ENCODE results near the gene WDR86.

Gene WDR86

DNA sequence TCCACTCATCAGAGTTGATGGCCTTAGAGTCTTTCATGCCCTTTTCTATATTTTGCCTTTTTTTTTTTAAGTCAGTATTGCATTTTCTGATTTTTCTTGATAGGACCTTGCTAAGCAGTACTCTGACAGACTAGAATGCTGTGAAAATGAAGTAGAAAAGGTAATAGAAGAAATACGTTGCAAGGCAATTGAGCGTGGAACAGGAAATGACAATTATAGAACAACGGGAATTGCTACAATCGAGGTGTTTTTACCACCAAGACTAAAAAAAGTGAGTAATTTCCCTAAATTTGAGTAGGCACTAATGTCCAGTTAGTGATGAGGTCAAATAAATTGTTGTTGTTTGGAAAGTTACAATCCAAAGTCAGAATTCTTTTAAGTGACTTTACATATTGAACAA is 60.9 kb downstream of the WDR86 start:
- DNase-seq (ENCODE audit: low read depth) = no peak

DNA sequence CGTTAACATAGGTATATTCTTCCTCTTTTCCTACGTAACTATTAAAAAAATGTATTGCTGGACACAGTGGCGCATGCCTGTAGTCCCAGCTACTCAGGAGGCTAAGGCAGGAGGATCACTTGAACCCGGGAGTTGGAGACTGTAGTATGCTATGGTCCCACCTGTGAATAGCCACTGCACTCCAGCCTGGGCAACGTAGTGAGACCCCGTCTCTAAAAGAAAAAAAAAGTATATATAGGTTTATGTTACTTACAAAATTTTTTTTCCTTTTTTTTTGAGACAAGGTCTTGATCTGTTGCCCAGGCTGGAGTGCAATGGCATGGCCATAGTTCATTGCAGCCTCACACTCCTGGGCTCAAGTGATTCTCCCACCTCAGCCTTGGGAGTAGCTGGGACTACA is 62.6 kb downstream of the WDR86 start:
- DNase-seq (ENCODE audit: low read depth) = no peak

DNA sequence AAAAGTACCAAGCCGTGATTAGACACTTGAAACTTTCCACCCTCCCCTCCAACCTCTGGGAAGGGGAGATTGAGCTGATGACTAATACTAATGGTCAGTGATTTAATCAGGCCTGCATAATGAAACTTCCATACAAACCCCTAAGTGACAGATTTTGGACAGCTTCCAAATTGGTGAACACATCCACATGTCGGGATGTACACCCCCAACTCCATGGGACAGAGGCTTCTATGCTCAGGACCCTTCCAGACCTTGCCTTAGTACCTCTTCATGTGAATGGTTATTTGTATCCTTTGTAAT is 63.4 kb downstream of the WDR86 start:
- no peak for DNase-seq (ENCODE audit: low read depth)

DNA sequence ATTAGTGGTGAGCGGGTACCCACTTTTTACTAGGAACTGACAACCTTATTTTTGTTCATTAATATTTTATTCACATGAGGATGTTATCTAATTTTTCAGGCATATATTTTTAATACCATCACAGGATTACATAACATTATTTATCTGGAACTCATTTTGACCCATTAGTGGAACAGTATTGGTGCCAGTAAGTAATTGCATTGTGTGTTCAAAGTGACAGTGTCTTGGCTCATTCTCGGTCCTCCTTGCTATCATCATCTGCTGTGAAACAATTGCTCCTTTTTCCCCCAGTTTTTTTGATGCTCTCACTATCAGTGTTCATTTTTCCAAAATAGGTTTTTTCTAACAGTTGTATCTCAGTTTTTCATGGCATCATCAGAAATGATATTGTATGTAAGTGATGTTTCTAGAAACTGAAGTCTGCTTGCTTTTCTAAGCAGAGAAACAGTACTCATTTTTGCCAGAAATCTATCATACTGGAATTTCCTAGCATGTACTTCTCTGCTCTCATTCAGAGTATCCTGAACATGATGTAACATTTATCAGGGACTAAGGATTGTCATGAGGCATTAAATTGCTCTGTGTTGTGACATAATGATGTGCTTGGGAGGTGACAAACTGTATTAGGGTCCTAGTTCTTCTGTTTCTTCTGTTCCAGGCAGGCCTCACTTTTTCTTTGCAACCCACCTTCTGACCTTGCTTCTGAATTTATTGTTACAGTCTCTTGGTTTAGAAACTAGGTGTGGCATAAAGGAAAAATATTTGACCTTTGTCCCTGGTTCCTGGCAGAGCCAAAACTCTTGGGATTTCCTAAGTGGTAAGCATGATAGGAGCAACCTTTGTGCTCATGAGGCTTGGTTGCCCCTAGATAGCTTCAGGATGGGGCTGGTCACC is 64.0 kb downstream of the WDR86 start:
- no peak for DNase-seq (ENCODE audit: low read depth)

DNA sequence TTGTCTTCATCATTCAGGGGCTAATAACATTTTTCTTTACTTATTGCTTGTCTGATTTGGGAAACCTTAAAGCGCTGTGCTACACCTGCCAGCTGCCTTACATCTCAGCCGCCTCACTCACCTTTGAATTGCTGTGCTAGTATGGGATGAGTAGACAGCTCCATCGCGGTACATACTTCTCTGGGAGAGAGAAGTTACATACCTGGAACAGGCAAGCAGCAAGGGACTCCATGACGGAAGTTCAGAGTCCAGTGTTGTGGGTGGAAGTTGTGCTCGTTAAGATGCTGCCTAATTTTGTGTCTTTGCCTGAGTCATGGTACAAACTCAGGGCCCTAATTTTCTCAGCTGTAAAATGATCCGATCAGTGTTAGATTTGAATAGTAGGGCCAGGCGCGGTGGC is 66.3 kb downstream of the WDR86 start:
- no peak for DNase-seq (ENCODE audit: low read depth)

DNA sequence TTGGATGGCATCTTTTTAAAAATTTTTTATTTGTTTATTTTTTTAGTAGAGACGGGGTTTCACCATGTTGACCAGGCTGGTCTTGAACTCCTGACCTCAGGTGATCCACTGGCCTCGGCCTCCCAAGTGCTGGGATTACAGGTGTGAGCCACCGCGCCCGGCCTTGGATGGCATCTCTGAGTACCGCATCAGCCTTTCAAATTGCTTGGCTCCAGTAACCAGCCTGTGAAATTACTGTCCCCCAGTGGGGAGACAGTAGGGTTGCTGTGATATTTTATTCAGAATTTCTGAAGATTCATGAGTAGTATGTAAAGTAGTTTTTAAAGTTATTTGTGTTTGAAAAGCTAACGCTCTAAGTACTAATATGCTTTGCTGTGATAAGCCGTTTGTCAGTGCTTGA is 67.0 kb downstream of the WDR86 start:
- DNase-seq (ENCODE audit: low read depth) = no peak

DNA sequence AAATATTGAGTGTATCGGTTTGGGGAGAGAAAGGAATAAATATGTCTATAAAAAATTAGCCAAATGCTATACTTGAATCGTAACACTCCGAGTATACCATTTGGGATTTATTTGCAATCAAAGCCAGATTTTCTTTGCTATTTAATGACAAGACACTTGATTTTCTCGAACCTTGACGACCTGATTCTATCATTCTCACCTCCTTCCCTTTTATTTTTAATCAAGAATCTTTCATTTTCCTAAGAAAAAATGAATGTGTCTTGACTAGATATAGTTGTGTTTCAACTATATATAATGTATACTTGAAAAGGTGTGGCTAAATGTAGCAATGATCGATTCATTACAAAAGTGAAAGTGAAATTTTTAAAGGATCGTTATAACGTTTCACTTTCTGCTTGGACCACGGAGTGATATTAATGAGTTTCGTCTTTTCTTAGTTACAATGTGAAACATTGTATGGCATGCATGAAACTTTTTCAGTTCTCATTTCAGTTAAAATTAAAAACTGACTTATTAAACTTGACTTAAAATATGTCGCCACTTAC is 67.7 kb downstream of the WDR86 start:
- DNase-seq (ENCODE audit: low read depth) = no peak

DNA sequence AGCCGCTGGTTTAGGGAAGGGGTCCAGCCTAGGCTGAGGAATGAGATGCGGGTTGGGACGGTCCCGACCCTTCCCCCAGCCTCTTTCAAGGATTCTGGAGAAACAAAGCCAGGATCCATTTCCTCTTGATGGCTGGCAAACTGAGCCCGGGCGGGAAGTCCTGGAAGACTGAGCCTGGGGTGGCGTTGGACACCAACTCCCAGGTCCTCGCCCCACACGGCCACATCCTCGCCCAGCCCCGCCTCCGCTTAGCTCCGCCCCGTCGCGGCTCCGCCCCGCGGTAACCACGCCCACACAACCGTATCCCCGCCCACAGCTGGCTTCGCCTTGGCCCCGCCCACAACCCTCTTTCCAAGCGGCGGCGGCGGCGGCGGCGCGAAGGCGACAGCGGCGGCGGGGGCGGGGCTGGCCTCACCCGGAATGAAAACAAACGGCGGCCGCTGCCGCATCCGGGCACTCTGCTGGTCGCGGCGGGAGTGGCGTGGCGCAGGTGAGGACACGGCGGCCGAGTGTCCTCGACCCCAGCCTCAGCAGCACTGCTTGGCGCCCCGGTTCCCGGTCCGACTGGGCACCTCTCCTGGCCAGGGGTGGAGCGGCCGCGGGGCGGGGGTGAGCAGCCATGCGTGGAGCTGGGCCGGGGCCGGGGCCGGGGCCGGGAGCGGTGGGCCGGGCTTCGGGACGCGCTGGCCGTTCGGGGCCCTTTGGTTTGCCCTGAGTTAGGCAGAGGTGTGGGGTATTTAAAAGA is 68.3 kb downstream of the WDR86 start, which contains the start of gene NUB1:
NUB1 (plus strand) TSS at position 456 of the 745 bp plus-strand sequence. CDS start 3,538 bp downstream, outside the sequence.
- DNase-seq (ENCODE audit: low read depth) = peak; percentile 73

DNA sequence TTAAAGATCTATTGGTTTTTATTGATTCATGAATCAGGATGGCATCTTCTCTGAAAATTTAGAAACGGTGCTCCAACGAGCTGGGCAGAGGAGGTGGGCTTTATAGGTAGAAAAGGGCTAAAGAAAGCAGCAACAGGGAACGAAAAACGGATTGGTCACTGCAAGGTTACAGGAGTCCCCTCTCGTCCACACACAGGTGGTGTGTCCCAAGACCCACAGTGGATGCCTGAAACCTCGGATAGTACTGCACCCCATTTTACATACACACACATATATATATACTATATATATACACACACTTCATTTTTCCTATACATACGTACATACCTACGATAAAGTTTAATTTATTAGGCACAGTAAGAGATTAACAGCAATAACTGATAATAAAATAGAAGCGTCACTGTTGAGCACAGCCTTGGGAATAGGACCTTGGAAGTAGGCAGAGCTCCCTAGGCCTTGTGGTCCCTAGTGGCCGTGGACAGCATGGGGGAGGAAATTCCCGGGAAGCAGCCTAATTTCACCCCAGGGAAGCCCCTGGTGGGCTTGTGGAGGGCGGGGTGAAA is 69.0 kb downstream of the WDR86 start:
- no peak for DNase-seq (ENCODE audit: low read depth)

DNA sequence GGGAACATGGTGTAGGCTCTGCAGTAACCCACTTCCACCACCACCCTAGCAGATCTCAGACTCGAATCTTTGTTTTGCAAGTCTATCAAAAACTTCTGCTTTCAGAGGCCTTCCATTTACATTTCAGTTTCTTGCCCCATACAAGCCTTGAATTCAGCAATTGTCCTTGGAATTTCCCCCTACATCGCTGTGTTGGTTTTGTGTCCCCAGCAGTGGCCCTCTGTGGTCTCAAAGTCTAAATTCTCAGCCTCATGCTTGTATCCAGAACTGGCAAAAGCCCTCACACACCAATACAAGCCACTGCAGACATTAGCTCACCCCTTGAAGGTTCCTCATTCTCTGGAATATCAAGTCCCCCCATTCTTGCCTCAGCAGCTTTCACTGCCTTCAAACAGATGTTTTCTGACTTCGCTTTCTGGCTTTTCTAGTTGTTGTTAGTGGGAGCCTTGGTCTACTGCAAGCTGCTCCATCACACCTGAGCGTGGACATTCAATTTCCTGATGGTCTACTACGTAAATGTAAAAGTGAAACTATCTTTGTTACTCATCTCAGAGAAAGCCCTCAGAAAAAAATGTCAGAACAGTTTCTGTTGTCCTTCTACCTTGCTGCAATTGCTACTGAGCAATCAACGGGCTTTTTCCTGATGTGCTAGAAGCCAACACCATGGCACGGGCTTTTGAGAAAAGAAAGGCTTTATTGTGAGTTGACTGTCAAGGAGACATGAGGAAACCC is 70.0 kb downstream of the WDR86 start:
- DNase-seq (ENCODE audit: low read depth) = no peak

DNA sequence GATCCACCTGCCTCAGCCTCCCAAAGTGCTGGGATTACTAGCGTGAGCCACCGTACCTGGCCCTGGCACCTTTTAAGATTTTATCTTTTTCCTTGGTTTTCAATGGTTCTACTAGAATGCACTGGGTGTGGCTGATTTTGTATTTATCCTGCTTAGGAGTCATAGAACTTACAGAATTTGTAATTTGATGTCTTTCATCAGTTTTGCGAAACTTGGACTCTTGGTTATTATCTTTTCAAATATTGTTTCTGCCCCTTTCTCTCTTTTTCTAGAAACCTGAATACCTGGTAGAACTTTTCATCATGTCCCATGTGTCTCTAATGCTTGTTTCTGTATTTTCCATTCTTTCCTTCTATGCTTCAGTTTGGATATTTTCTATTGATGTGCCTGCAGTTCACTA is 71.0 kb downstream of the WDR86 start:
- no peak for DNase-seq (ENCODE audit: low read depth)

DNA sequence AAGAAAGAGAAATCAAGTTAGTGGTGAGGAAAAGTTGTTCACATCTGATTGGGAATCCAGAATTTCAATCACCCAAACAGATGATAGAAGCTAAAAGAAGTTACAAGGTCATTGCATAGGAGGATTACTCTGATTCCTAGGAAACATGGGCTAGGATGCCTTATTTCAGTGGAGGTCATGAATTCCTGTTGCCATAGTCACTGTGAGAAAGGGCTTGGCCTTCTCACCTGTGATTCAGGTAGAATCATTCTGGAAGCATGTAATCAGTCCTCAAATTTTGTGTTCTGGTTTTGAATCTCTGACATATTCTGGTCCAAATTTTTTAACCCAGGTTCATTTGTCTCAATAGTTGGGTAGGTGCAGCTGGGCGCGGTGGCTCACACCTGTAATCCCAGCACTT is 72.5 kb downstream of the WDR86 start:
- DNase-seq (ENCODE audit: low read depth) = no peak

DNA sequence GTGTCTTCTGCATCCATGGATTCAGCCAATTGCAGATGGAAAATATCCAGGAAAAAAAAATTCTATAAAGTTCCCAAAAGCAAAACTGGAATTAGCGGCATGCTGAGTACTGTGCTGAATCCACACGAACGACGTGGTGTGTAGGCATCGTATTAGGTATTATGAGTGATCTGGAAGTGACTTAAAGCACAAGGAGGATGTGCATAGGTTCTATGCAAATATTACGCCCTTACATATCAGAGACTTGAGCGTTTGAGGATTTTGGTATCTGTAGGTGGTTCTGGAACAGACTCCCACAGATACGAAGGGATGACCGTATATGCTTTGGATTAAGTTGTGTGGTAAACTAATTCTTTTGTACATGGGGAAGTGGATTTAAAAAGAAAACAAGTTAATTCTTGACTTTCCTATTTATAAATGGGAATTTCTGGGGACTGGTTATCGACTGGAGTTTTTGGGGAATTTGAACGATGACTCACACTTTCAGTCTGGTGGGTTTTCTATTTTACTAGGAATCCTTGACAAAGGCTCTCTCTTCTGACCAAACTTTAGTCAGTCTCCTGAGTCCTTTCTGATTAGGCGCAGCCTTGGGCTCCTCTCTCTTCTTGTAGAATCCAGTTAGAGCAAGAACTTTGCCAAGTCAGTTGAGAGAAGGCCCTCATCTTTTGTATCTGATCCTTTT is 73.7 kb downstream of the WDR86 start:
- no peak for DNase-seq (ENCODE audit: low read depth)

DNA sequence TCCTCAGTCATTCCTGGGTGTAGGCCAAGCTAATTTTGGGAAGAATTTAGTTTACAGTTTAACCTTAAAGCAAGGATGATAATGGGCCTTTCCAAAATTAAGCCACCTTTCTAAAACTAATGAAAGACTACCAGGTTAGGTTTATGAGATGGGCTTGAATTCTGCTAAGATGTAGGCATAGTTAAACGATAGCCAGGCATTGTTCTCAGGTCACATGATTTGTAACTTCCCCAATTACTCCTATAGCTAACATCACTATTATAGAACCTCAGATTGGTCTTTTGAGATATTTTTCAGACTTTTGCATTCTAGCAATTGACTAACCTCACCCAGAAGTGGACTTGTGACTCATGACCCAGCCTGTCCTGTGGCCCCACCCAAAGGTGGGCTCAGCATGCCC is 75.2 kb downstream of the WDR86 start:
- no peak for DNase-seq (ENCODE audit: low read depth)

Measured in iris pigment epithelial cell (primary cell).